Activated CD8-positive, alpha-beta T cell treated with anti-CD3 and anti-CD28 coated beads, Interleukin-2, amount 10 ng/mL, durations not matched to agents 7 days and 5 days (primary cell): ENCODE measurements around the gene METAP1D. TPM values are rescaled to one million over a fixed set of nuclear protein-coding genes. Genes with fewer than 3 reads are reported as not detected.

Source experiments
- ATAC-seq: fragments of 150-1000 bp; cut with Tn5 transposase; one replicate; pipeline ENCODE4 v1.10.0; 2021; ENCODE audit warnings: moderate library complexity
- CTCF ChIA-PET: fragments of 350-600 bp; sonication (Branson Sonifier 250); formaldehyde crosslinking; loops from one replicate; lab custom pipeline; 2021; ENCODE audit warnings: antibody characterized with exemption; lab: Charles Lee
- POLR2A ChIA-PET: fragments of 350-600 bp; sonication (Branson Sonifier 250); formaldehyde crosslinking; loops from one replicate; lab custom pipeline; 2021; ENCODE audit warnings: antibody characterized with exemption; lab: Charles Lee
- DNase-seq: peaks from one replicate; pipeline ENCODE4 v3.0.0-alpha.2; 2020
- H3K27ac Mint-ChIP-seq: one replicate; pipeline ENCODE4 v1.8.0; 2021; ENCODE audit warnings: mild to moderate bottlenecking, mixed read lengths
- H3K27me3 Mint-ChIP-seq: one replicate; pipeline ENCODE4 v1.8.0; 2021; ENCODE audit warnings: low read depth, mixed read lengths
- H3K36me3 Mint-ChIP-seq: one replicate; pipeline ENCODE4 v1.8.0; 2021; ENCODE audit warnings: low read depth, mixed read lengths
- H3K4me1 Mint-ChIP-seq: one replicate; pipeline ENCODE4 v1.8.0; 2021; ENCODE audit warnings: low read depth, mixed read lengths
- H3K4me3 Mint-ChIP-seq: one replicate; pipeline ENCODE4 v1.8.0; 2021; ENCODE audit warnings: mild to moderate bottlenecking, mixed read lengths
- H3K9me3 Mint-ChIP-seq: one replicate; pipeline ENCODE4 v1.8.0; 2022; ENCODE audit warnings: mixed read lengths; ENCODE audit not compliant: insufficient read depth
- total RNA-seq, 2 experiments: library from RNA; stranded (reverse); gene quantifications; one replicate each; pipeline ENCODE4 v1.2.3, GENCODE V29; 2021

The METAP1D gene
- total RNA-seq, 2 experiments from 2014 or later, result 3.9 to 6.0 TPM

- H3K27ac Mint-ChIP-seq, result no peak overlapping the region
- H3K9me3 Mint-ChIP-seq, result no peaks in the 10 kb centered on the region
- ChIA-PET POLR2A (interaction anchor here (0.9 kb wide), 1 partner anchor 12 kb away, joined by 3 read pairs; no protein-coding TSS in a partner anchor), CTCF (no interaction called here)
- H3K4me1 Mint-ChIP-seq, result peaks cover 56% of the 10 kb centered on the region
- DNase-seq, result no peak
- no peak for ATAC-seq
- H3K4me3 Mint-ChIP-seq, result no peak overlapping the region
- peaks cover 14% of the 10 kb centered on the region for H3K36me3 Mint-ChIP-seq
- H3K27me3 Mint-ChIP-seq, result peaks cover 88% of the 10 kb centered on the region
These were observed 89.9 kb downstream of the METAP1D start for GRCh38 chr2:172089633-172090032.

DNA sequence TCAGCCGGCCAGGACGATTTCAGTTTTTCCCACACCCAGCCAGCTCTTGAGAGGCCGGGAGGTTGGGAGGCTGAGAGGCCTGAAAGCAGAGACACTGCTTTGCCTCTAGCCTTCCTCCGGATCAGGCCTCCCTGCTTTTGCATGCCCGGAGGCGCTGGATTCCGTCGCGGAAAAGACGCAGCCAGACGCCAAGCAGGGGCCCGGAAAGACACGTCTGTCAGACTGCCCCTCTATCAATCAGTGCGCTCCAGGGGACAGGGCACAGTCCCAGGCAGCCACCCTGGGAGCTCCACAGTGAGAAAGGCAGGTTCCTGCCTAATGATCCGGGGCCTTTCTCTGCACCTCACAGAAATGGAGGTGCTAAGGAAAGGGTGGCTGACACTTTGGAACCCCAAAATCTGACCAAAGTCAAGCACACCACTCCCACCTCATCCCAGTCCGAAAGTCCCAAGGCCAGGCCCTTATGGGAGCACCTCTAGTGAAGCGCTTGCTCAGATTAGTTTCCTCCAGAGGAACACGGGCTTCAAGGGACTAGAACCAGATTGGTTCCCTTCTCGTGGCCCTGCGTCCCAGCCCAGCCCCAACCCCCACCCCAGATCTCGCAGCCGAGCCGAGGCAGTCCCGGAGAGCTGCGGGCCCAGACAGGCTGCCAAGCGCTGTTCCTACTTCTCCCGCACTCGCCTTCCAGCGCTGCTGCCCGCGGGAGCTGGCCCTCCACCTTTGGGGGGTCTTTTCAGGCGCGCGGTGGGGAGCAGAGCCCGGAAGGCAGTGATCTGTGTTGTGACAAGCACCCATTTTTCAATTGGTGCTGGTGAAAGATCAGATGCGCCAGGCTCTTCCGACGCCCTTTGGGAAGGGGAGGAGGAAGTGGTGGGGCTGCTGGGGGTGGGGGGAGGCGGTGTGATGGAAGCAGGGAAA is 90.5 kb downstream of the METAP1D start:
- ChIA-PET CTCF (interaction anchor here (1.0 to 1.7 kb wide), 5 partner anchors 8 to 383 kb away, joined by 3 to 13 read pairs (median 3); partner anchors contain the start of gene DLX2), POLR2A (interaction anchor here (1.1 kb wide), 1 partner anchor 9 kb away, joined by 3 read pairs; no protein-coding TSS in a partner anchor)
- Mint-ChIP-seq H3K4me1 (peaks cover 53% of the 10 kb centered on the region), H3K27me3 (peaks cover 87% of the 10 kb centered on the region), H3K9me3 (no peaks in the 10 kb centered on the region), H3K4me3 (no peak overlapping the region), H3K36me3 (peaks cover 14% of the 10 kb centered on the region), H3K27ac (no peak overlapping the region)
- no peak for DNase-seq
- no peak for ATAC-seq

- DNase-seq (no peak), ATAC-seq (no peak)
- H3K27ac Mint-ChIP-seq, result no peak overlapping the region
- peaks cover 55% of the 10 kb centered on the region for H3K4me1 Mint-ChIP-seq
- H3K4me3 Mint-ChIP-seq, result no peak overlapping the region
- peaks cover 89% of the 10 kb centered on the region for H3K27me3 Mint-ChIP-seq
- ChIA-PET CTCF (interaction anchor here (1.0 to 1.7 kb wide), 7 partner anchors 9 to 385 kb away, joined by 3 to 13 read pairs (median 4); partner anchors contain the start of gene DLX2), POLR2A (interaction anchor here (1.1 kb wide), 1 partner anchor 8 kb away, joined by 3 read pairs; no protein-coding TSS in a partner anchor)
- H3K36me3 Mint-ChIP-seq, result peaks cover 13% of the 10 kb centered on the region
- no peaks in the 10 kb centered on the region for H3K9me3 Mint-ChIP-seq
These were observed 91.4 kb downstream of the METAP1D start for GRCh38 chr2:172091000-172091641.

DNA sequence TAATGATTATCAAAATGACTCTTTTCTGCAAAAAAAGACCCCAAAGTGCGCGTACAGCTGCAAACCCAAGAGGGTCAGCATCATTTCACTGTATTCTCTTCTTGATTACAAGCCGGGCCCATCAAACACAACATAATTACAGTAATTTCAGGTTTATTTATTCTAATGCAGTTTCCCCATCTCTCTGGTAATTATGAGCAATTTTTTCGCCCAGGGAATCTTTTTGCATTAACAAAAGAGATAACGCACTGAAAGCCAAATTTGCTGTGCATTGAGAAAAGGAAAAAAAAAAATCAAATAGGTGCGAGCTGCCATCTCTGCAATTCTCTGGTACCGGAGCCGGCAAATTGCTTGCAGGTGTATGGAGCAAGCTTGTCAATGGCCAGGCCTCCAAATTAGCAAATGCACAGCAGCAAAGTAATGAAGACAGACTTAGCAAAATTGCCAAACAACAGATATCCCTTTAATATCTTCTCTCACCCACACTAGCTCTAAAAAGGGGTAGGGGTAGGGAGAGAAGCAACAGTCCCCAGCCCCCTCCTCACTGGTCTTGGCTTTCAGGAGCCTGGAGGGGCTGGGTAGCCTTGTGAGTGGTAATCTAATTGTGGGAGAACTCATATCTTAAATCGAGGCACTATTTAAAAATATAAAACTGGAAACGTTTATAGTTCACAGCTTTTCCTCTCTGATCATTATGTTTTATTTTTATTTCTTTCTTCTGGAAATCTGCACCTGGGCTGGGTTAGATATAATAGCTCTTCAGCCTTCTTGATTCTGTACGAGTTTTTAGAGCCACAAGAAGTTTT is 92.2 kb downstream of the METAP1D start:
- ChIA-PET CTCF (interaction anchor here (0.7 to 1.7 kb wide), 10 partner anchors 9 to 404 kb away, joined by 3 to 13 read pairs (median 4); partner anchors contain the start of gene DLX2), POLR2A (no interaction called here)
- DNase-seq, result no peak
- Mint-ChIP-seq H3K27me3 (peaks cover 89% of the 10 kb centered on the region), H3K9me3 (no peaks in the 10 kb centered on the region), H3K36me3 (peaks cover 13% of the 10 kb centered on the region), H3K4me1 (peaks cover 53% of the 10 kb centered on the region), H3K27ac (no peak overlapping the region), H3K4me3 (no peak overlapping the region)
- ATAC-seq, result no peak

GRCh38 chr2:172092716-172093415 is 93.1 kb downstream of the METAP1D start:
- peaks cover 86% of the 10 kb centered on the region for H3K27me3 Mint-ChIP-seq
- H3K27ac Mint-ChIP-seq, result no peak overlapping the region
- DNase-seq, result no peak
- H3K9me3 Mint-ChIP-seq, result no peaks in the 10 kb centered on the region
- ChIA-PET CTCF (interaction anchor here (1.0 to 1.6 kb wide), 5 partner anchors 10 to 389 kb away, joined by 3 to 5 read pairs (median 4); no protein-coding TSS in a partner anchor), POLR2A (no interaction called here)
- H3K4me3 Mint-ChIP-seq, result no peak overlapping the region
- H3K4me1 Mint-ChIP-seq, result peaks cover 52% of the 10 kb centered on the region
- ATAC-seq, result no peak
- H3K36me3 Mint-ChIP-seq, result peaks cover 7% of the 10 kb centered on the region

DNA sequence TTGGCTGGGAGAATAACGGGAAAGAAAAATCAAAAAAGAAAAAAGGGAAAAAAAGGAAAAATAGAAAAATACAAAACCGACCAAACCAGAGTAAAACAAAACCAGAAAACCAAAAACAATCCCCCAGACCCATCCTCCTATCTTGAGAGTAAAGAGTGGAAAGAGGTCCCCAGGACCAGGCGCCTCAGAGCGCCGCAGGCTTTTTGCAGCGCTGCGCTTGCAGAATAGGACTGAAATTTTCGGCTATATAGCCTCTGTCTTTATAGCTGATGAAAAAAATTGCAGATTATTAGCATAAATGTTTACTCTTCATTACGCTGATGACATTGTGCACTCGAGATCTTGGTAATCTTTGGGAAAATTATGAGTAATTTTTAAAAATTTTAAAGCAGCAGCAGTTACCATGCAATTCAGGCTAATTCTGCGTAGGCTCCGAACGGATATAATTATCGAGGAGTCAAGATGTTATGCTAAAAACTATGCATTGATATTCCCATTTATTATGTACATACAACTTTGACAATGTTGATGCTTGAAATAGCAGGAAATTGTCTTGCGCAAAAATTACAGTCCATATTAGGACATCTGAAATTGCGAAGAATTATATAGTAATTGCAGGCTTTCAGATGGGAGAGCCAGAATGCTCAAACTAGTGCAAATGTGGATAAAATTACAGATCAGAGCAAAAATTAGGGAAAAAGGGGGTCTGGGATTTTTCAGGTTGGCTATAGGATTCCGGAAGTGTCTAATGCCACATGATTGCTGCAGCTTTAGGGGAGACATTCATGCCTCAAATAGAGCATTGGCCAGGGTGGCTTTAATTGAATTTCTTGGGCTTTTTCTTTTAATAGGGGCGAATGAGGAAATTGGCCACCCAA is 93.9 kb downstream of the METAP1D start:
- DNase-seq, result no peak
- Mint-ChIP-seq H3K9me3 (no peaks in the 10 kb centered on the region), H3K36me3 (peaks cover under 1% of the 10 kb centered on the region), H3K4me3 (peak overlapping the region; percentile 6), H3K4me1 (peaks cover 48% of the 10 kb centered on the region), H3K27ac (no peak overlapping the region), H3K27me3 (peaks cover 82% of the 10 kb centered on the region)
- ChIA-PET CTCF (interaction anchor here (1.0 to 1.6 kb wide), 5 partner anchors 11 to 390 kb away, joined by 3 to 5 read pairs (median 4); no protein-coding TSS in a partner anchor), POLR2A (no interaction called here)
- no peak for ATAC-seq

DNA sequence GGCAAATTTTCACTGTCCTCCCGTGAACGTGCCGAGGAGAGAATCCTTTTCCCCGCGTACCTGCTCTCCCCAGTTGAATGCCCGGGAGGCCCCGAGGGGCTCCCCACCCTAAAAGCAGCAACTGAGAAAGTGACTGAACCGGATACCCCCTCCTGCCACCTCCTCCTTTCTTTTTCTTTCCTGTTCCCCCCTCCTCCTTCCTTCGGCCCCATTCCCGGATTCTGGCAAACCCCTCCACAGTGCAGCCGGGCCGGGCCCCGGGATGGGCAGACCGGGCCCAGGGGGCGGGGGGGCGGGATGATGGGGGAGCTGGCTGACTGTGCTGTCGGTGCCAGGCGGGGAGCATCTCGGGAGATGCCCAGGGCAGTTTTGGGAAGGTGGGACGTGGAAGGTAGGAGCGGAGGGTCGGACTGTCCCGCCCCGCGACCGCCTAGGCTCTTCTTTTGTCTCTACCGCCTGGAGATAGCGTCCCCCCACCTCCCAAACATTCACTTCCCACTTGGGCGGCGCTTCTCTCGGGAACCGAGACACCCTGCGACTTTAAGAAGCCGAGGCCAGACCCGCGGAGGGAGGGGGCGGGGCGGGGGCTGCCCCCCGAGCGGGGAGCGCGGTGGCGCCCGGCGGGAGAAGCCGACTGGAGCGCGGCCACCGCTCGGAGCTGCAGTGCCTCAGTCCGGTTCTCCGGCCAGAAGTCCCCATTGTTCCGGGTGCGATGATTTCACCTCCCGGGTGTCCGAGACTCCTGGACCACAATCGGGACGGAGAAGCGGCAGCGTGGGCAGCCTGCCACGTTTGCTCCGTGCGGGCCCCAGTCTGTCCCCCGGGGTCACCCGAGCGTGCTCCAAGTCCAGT is 94.8 kb downstream of the METAP1D start:
- DNase-seq (no peak), ATAC-seq (no peak)
- H3K4me3 Mint-ChIP-seq, result peak overlapping the region; percentile 82
- H3K36me3 Mint-ChIP-seq, result no peaks in the 10 kb centered on the region
- POLR2A ChIA-PET, result no interaction called here
- H3K4me1 Mint-ChIP-seq, result peaks cover 49% of the 10 kb centered on the region
- CTCF ChIA-PET, result interaction anchor here (1.4 to 2.5 kb wide), 4 partner anchors 8 to 391 kb away, joined by 4 to 16 read pairs (median 8); no protein-coding TSS in a partner anchor
- H3K27ac Mint-ChIP-seq, result no peak overlapping the region
- H3K27me3 Mint-ChIP-seq, result peaks cover 76% of the 10 kb centered on the region
- H3K9me3 Mint-ChIP-seq, result no peaks in the 10 kb centered on the region

DNA sequence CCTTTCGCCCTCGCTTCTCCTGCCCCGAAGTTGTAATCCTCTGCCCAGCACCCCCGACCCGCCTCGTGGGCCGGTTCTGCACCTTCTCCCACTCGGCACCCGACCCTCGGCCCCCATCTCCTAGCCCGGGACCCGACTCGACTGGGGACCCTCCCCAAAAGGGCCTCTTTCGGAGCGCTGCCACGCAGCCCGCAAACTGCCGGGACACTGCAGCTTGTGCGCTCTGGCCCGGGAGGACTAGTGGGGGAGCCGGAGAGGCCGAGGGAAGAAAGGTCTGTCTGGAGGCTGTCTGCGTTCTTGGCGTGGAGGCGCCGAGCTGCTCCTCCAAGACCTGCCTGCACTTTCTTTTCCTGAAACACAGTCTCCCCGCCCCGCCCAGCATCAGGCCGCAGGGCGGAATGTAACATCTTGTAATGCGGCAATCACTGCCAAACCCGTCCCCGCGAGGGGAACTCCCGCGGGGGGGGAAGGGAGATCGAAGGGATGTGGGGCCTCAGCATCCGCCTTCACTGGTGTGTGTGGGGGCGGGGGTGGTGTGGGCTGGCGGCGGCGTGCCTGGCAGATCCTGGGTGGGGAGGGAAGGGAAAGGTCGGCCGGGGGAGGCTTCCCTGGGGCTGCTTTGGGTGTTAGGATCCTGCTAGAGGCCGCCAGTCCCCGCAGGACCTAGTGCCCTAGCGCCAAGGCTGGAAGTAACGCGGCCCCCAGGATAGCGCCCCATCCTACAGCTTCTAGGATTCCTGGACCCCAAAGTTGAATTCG is 95.6 kb downstream of the METAP1D start:
- peak overlapping the region; percentile 82 for H3K4me3 Mint-ChIP-seq
- H3K27me3 Mint-ChIP-seq, result peaks cover 69% of the 10 kb centered on the region
- no peaks in the 10 kb centered on the region for H3K36me3 Mint-ChIP-seq
- H3K4me1 Mint-ChIP-seq, result peaks cover 49% of the 10 kb centered on the region
- ChIA-PET POLR2A (no interaction called here), CTCF (interaction anchor here (0.7 to 2.5 kb wide), 5 partner anchors 9 to 32 kb away, joined by 3 to 16 read pairs (median 6); no protein-coding TSS in a partner anchor)
- H3K9me3 Mint-ChIP-seq, result no peaks in the 10 kb centered on the region
- H3K27ac Mint-ChIP-seq, result peak overlapping the region; percentile 55
- ATAC-seq, result peak; percentile 52
- peak; percentile 80 for DNase-seq
